ENCODE data around the gene FBXO8. TPM values are rescaled to one million over a fixed set of nuclear protein-coding genes. Genes with fewer than 3 reads are reported as not detected.

Gene FBXO8
- total RNA-seq, 1 experiment from 2014 or later = 8.9 TPM

GRCh38 chr4:174198828-174199227, 84.6 kb downstream of the FBXO8 start:
- DNase-seq = no peak
- H2BK15ac ChIP-seq (ENCODE audit: low read depth, low read length) = no peak overlapping the region
- no peaks in the 10 kb centered on the region for H3K79me2 ChIP-seq (ENCODE audit: insufficient read depth, low read length)
- H4K91ac ChIP-seq (ENCODE audit: insufficient read length, low read depth, low read length) = no peak overlapping the region
- H3K4me2 ChIP-seq (ENCODE audit: insufficient read depth, insufficient read length, low read length) = no peak overlapping the region
- no peaks in the 10 kb centered on the region for H3K9me3 ChIP-seq (ENCODE audit: control insufficient read depth, low read depth, low read length)
- no peaks in the 10 kb centered on the region for H4K20me1 ChIP-seq (ENCODE audit: control insufficient read depth, insufficient read depth, insufficient read length)
- no peak overlapping the region for H2BK120ac ChIP-seq (ENCODE audit: low read depth, low read length, poor library complexity, severe bottlenecking)
- H4K5ac ChIP-seq (ENCODE audit: insufficient read length, low read depth, low read length) = no peak overlapping the region
- H3K9ac ChIP-seq (ENCODE audit: extremely low read depth, insufficient read length, low read length) = no peak overlapping the region
- no peaks in the 10 kb centered on the region; a peak in 1 of 4 replicates for H3K4me1 Mint-ChIP-seq
- no peaks in the 10 kb centered on the region for H3K79me1 ChIP-seq (ENCODE audit: insufficient read depth, low read depth, low read length, poor library complexity, severe bottlenecking)
- H3K4me1 ChIP-seq (ENCODE audit: insufficient read depth, low read length) = no peaks in the 10 kb centered on the region
- H2BK12ac ChIP-seq (ENCODE audit: insufficient read length, low read depth, low read length) = no peak overlapping the region
- no peak overlapping the region for H3K27ac Mint-ChIP-seq
- no peak overlapping the region for H2AFZ ChIP-seq (ENCODE audit: low read length)
- H2BK20ac ChIP-seq (ENCODE audit: low read depth, low read length, poor library complexity, severe bottlenecking) = no peak overlapping the region
- no peaks in the 10 kb centered on the region; the same call in none of the 2 replicates for H3K27me3 Mint-ChIP-seq (ENCODE audit: low read depth)
- no peak for TF ChIP-seq CTCF (conservative IDR thresholded peaks at IDR 0.05)
- no peaks in the 10 kb centered on the region for H3K27me3 ChIP-seq (ENCODE audit: insufficient read depth, low read length)
- no CpG with 5 or more reads among the region's 4 CpGs for WGBS (ENCODE audit: extremely low coverage, insufficient read length, low lambda C conversion rate)
- no peak overlapping the region for H3K18ac ChIP-seq (ENCODE audit: insufficient read length, low read depth, low read length)
- H2AK5ac ChIP-seq (ENCODE audit: insufficient read length, low read length) = no peak overlapping the region
- no peak overlapping the region for H3K14ac ChIP-seq (ENCODE audit: insufficient read depth, low read length)
- H3K56ac ChIP-seq (ENCODE audit: insufficient read length, low read depth, low read length) = no peak overlapping the region
- H3K4me3 Mint-ChIP-seq = no peak overlapping the region
- no peaks in the 10 kb centered on the region for H3K23me2 ChIP-seq (ENCODE audit: insufficient read length, low read depth, low read length, poor library complexity, severe bottlenecking)
- H3K36me3 Mint-ChIP-seq (ENCODE audit: insufficient read depth in 1 of 3, low read depth in 3 of 3) = peaks cover 0 to 10% (median 2%) of the 10 kb centered on the region in 3 experiments; a peak in 3 of 7 replicates
- H4K8ac ChIP-seq (replicated peaks; ENCODE audit: insufficient read length, low read depth, low read length) = no peak overlapping the region
- H3K23ac ChIP-seq (ENCODE audit: insufficient read length, low read depth, low read length) = no peak overlapping the region
- H2BK5ac ChIP-seq (ENCODE audit: insufficient read length, low read length) = no peak overlapping the region
- H3K9me3 Mint-ChIP-seq = peaks cover 0 to 8% of the 10 kb centered on the region in 2 experiments; a peak in 2 of 5 replicates
- H3T11ph ChIP-seq (ENCODE audit: low read length) = no peak overlapping the region
- no peak overlapping the region for H3K4ac ChIP-seq (ENCODE audit: low read depth, low read length)
- H3K27ac ChIP-seq (ENCODE audit: insufficient read length, low read depth, low read length) = no peak overlapping the region
